Stomach smooth muscle (tissue), 2 donors: ENCODE data around the gene PHF5A.
"Not testable (repeated sequence)": the region's sequence is repeated elsewhere in the genome, so short reads cannot be mapped to it uniquely, and the experiment has no call there.

Source experiments
- H3K27ac ChIP-seq: one replicate; pipeline ENCODE4 v1.7.0; 2013; ENCODE audit warnings: mild to moderate bottlenecking, low read length, inconsistent platforms
- H3K27me3 ChIP-seq, 2 donors: one replicate each; pipeline ENCODE4 v1.7.0; 2013; ENCODE audit warnings: low read length in 2 of 2; ENCODE audit not compliant: insufficient read depth in 2 of 2, control insufficient read depth in 1 of 2
- H3K36me3 ChIP-seq, 2 donors: one replicate each; pipeline ENCODE4 v1.7.0; 2013; ENCODE audit warnings: low read length in 2 of 2; ENCODE audit not compliant: control insufficient read depth in 2 of 2, insufficient read depth in 2 of 2
- H3K4me1 ChIP-seq: one replicate; pipeline ENCODE4 v1.7.0; 2013; ENCODE audit warnings: low read length; ENCODE audit not compliant: control insufficient read depth, insufficient read depth
- H3K4me3 ChIP-seq, 2 donors: one replicate each; pipeline ENCODE4 v1.7.0; 2013; ENCODE audit warnings: low read length in 2 of 2
- H3K9ac ChIP-seq, 2 donors: one replicate each; pipeline ENCODE4 v1.7.0; 2013; ENCODE audit warnings: low read length in 2 of 2, mild to moderate bottlenecking in 1 of 2
- H3K9me3 ChIP-seq, 2 donors: one replicate each; pipeline ENCODE4 v1.7.0; 2013; ENCODE audit warnings: low read length in 2 of 2; ENCODE audit not compliant: control insufficient read depth in 2 of 2
- donor health status: healthy.
- donor health status: Pancreatic carcinoma.

PHF5A gene

DNA sequence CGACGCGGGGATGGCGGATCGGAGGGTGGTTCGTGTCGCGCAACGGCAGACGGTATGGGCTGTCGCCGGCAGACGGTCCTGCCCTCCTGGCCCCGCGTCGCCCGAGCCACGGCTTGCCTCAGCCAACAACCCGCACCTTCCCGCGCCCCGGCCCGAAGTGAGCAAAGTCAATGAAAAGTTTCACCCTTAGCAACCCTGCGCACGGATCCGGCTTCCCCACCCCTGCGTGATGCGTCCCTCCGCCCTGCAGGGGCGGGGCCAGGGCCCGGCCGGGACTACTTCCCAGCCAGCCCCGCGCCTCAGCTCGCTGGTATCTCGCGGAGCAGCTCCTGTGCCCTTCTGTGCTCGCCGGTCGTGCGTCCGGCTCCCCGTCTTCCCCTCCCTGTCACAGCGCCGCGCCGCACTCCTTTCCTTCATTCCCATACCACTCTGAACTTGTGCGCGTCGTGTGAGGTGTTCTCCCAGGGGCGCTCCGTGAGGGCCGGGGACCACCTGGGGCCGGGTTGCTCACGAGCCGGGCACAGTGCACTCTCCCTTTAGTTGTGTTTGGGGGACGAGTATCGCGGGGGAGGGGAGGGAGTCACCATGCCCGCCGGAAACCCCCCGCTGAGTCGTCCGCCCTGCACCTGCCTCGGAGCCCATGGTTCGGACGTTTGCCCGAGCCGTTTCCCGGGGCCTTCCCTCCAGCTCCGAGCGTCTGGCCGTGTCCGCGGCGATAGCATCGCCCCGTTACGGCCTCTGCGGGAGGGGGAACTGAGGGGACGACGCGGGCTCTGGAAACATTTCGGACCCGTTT is 21.7 kb downstream of the PHF5A start, which contains the start of gene TOB2:
Gene TOB2, minus strand, starts transcription at position 163 of the 796 bp plus-strand sequence. CDS start 9,456 bp downstream, outside the sequence.
- peak within 1 kb of the TSS; percentile 82 to 96 for H3K9ac ChIP-seq
- peaks cover 36% of the 10 kb centered on the region for H3K4me1 ChIP-seq
- peak within 1 kb of the TSS; percentile 99 for H3K27ac ChIP-seq
- peaks cover 0 to 7% of the 10 kb centered on the region in 2 donors for H3K36me3 ChIP-seq
- no peaks in the 10 kb centered on the region for H3K27me3 ChIP-seq
- H3K4me3 ChIP-seq: peak within 1 kb of the TSS; percentile 97 to 98
- H3K9me3 ChIP-seq: no peaks in the 10 kb centered on the region

DNA sequence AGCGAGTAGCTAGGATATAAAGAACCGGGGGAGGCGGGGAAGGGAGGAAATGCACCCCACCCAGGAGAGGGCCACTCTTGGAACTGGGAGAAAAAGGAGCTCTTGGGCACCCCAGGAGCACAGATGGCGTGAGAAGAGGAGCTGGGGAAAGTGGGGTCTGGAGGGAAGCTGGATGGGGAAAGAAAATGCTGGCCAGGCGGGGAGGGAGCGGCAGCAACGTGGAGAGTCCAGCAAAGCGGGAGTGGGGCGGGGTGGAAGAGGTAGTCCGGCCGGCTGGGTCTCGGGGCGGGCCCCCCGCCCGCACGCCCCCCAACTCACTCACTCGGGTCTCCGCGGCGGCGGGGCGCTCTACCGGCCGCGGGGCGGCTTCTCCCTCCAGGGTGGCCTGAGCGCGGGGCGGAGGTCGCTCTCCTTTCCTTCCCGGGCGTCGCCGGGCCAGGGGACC is 22.4 kb downstream of the PHF5A start:
- Histone ChIP-seq H3K4me3 (peak overlapping the region; percentile 97 to 98), H3K27ac (peak overlapping the region; percentile 99), H3K9me3 (no peaks in the 10 kb centered on the region), H3K27me3 (no peaks in the 10 kb centered on the region), H3K36me3 (peaks cover 0 to 7% of the 10 kb centered on the region in 2 donors), H3K9ac (peak overlapping the region; percentile 82 to 96), H3K4me1 (peaks cover 36% of the 10 kb centered on the region)

DNA sequence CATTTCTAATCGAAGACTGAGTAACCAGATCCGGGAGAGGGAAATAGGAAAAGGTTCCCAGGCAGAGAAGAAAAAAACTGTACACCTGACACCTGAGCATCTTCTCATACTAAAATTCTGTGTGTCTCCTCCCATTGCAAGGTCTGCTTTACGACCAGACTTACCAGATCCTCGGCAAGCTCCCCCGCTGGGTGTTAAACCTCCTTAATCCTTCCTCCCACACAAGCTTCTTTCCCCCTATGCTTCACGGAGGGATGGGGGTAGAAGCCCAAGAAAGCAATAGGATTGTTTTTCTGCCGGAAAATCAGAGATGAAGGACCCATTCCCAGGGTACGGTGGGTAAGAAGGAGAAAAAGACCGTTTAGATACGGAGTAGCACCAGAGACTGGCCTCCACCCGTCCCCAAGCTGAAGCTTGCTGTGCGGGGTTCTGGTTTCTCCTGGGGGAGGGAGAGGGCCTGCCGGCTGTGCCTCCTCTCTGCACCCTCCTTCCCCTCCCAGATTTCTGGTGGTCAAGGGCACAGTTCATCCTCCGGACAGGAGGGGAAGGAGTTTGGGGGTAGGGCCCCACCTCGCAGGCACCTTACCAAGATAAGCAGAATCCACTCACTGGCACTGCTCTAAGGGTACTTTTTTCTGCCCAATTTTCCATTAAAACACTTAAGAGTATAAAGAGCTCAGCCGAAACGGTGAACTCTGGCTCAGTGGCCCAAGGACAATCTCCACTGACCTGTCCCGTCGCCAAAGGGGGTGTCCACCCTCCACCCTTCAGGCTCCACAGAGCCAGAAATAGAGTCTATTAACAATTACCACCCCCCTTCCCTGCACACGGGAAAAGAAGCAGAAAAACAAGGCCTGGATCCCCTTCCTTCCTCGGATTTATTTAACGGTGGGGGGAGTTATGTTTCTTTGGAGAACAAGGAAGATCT is 23.1 kb downstream of the PHF5A start:
- Histone ChIP-seq H3K27me3 (no peaks in the 10 kb centered on the region), H3K4me1 (peaks cover 36% of the 10 kb centered on the region), H3K36me3 (peaks cover 0 to 7% of the 10 kb centered on the region in 2 donors), H3K4me3 (peak overlapping the region; percentile 97 to 98), H3K9ac (peak overlapping the region; percentile 82 to 96), H3K27ac (peak overlapping the region; percentile 99), H3K9me3 (no peaks in the 10 kb centered on the region)

- Histone ChIP-seq H3K4me3 (peak overlapping the region; percentile 97 to 98), H3K27me3 (no peaks in the 10 kb centered on the region), H3K27ac (peak overlapping the region; percentile 99), H3K9me3 (no peaks in the 10 kb centered on the region), H3K36me3 (peaks cover 0 to 9% of the 10 kb centered on the region in 2 donors), H3K9ac (peak overlapping the region; percentile 82 to 96), H3K4me1 (peaks cover 36% of the 10 kb centered on the region)
These were observed 23.9 kb downstream of the PHF5A start for GRCh38 chr22:41444360-41445128.

GRCh38 chr22:41442240-41442792 is 26.2 kb downstream of the PHF5A start:
- no peaks in the 10 kb centered on the region for H3K9me3 ChIP-seq
- no peak overlapping the region for H3K27ac ChIP-seq
- no peak overlapping the region for H3K4me3 ChIP-seq
- H3K9ac ChIP-seq: no peak overlapping the region
- peaks cover under 1 to 12% of the 10 kb centered on the region in 2 donors for H3K36me3 ChIP-seq
- peaks cover 34% of the 10 kb centered on the region for H3K4me1 ChIP-seq
- H3K27me3 ChIP-seq: no peaks in the 10 kb centered on the region

DNA sequence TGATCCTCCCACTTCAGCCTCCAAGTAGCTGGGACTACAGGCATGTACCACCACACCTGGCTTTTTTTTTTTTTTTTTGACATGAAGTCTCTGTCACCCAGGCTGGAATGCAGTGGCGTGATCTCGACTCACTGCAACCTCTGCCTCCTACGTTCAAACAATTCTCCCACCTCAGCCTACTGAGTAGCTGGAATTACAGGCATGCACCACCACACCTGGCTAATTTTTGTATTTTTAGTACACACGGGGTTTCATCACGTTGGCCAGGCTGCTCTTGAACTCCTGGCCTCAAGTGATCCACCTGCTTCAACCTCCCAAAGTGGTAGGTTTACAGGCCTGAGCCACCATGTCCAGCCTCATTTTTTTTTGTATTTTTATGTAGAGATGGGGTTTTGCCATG is 28.0 kb downstream of the PHF5A start:
- not testable (repeated sequence) for H3K27me3 ChIP-seq, H3K9ac ChIP-seq, H3K4me3 ChIP-seq, H3K27ac ChIP-seq, H3K9me3 ChIP-seq
- Histone ChIP-seq H3K4me1 (peaks cover 40% of the 10 kb centered on the region), H3K36me3 (peaks cover 18 to 28% of the 10 kb centered on the region in 2 donors)

DNA sequence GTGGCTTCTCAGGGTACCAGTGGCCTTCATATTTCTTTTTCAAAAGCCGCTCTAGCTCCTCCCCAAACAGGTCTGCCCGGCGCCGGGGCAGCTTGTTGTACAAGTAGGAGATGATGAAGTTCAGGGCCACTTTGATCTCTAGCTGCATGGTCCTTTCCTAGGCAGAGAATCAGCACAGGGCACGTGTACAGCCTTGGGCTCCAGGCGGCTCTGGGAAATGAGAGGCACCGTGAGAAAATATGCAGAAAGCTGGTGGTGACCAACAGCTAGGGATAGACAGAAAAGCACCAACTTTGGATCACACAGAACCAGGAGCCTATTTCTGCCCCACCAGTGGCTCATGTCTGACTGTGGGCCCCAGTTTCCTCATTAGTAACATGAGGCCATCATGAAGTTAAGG is 31.3 kb downstream of the PHF5A start:
- Histone ChIP-seq H3K9ac (no peak overlapping the region), H3K27ac (no peak overlapping the region), H3K36me3 (peaks cover 26 to 34% of the 10 kb centered on the region in 2 donors), H3K9me3 (no peaks in the 10 kb centered on the region), H3K27me3 (no peaks in the 10 kb centered on the region), H3K4me3 (no peak overlapping the region), H3K4me1 (peaks cover 29% of the 10 kb centered on the region)

DNA sequence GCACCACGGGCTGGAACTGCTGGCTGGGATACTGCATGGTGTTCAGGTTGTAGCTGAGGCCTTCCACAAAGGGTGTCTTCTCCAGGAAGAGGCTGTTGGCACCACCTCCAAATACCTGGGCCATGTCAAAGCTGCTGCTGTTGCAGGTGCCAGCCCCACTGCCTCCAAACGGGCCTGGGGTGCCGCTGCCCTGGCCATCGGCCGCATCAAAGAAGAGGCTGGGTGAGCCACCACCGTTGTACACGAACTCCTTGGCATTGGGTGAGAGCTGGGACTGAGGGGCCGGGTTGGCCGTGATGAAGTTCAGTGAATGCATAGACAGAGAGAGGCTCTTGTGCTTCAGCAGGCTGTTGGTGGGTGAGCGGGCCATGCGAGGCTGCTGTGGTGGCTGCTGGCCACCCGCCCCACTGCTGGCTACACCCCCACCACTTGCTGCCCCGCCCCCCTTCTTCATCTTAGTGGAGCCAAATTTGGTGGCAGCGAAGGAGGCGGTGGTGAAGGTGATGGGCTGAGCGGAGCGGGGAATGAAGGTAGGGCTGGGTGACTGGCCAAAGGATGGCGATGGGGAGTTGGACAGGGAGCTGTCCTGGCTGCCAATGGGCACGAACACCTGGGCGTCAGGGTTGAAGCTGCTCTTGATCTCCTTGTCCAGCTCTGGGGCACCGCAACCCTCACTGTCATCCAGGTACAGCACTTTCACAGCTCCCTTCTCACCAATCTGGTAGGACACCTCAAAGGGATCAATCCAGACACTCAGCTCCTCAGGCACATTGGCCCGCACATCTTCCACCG is 32.0 kb downstream of the PHF5A start:
- Histone ChIP-seq H3K9me3 (no peaks in the 10 kb centered on the region), H3K9ac (no peak overlapping the region), H3K36me3 (peaks cover 31 to 37% of the 10 kb centered on the region in 2 donors), H3K4me3 (peak overlapping the region in 1 of 2 donors; percentile 3), H3K27me3 (no peaks in the 10 kb centered on the region), H3K27ac (no peak overlapping the region), H3K4me1 (peaks cover 26% of the 10 kb centered on the region)

- Histone ChIP-seq H3K9me3 (no peaks in the 10 kb centered on the region), H3K9ac (peak overlapping the region in 1 of 2 donors; percentile 38), H3K36me3 (peaks cover 34 to 39% of the 10 kb centered on the region in 2 donors), H3K4me3 (no peak overlapping the region), H3K4me1 (peaks cover 26% of the 10 kb centered on the region), H3K27ac (peak overlapping the region; percentile 46), H3K27me3 (no peaks in the 10 kb centered on the region)
These were observed 32.9 kb downstream of the PHF5A start for GRCh38 chr22:41435560-41435959.
